GM21737 (cell line): ENCODE data around the gene GDI2.
"Not testable (repeated sequence)": the region's sequence is repeated elsewhere in the genome, so short reads cannot be mapped to it uniquely, and the experiment has no call there.

Experiments
- ATAC-seq: cut with Tn5 transposase; IDR thresholded peaks from one replicate; pipeline ENCODE4 v1.9.1; 2021; ENCODE audit warnings: mild to moderate bottlenecking, moderate library complexity; ENCODE audit not compliant: unreplicated experiment

GDI2 gene

DNA sequence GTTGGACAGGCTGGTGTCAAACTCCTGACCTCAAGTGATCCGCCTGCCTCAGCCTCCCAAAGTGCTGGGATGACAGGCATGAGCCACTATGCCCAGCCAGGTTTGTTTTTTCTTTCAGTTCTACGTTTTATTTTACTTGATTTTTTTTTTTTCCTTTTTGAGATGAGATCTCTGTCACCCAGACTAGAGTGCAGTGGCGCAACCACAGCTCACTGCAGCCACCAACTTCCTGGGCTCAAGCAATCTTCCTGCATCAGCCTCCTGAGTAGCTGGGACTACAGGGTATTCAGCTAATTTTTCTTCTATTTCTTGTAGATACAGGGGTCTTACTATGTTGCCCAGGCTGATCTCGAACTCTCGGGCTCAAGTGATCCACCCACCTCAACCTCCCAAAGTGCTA lies 24.3 kb downstream of the GDI2 start:
- no peak for ATAC-seq

DNA sequence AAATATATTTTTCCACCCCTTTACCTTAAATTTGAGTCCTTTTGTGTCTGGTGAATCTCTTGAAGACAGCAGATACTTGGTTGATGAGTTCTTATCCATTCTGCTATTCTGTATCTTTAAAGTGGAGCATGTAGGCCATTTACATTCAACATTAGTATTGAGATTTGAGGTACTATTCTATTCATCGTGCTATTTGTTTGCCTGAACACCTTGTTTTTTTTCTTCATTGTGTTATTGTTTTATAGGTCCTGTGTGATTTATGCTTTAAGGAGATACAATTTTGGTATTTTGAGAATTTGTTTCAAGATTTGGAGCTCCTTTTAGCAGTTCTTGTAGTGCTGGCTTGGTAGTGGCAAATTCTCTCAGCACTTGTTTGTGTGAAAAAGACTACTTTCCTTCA lies 29.9 kb downstream of the GDI2 start:
- ATAC-seq: no peak

DNA sequence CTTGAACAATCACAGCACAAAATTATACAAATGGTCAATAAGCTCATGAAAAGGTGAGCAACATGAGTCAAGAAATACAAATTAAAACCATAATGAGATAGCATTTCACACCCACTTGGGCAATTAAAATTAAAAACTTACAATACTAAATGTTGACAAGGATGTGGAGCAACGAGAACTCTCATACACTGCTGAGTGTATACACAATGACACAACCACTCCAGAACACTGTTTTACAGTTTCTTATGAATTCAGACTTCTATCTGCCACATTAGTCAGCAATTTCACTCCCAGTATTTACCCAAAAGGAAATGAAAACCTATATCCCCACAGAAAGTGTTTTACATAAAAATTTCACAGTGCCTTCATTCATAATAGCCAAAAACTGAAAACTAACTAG lies 31.1 kb downstream of the GDI2 start:
- ATAC-seq: no peak

DNA sequence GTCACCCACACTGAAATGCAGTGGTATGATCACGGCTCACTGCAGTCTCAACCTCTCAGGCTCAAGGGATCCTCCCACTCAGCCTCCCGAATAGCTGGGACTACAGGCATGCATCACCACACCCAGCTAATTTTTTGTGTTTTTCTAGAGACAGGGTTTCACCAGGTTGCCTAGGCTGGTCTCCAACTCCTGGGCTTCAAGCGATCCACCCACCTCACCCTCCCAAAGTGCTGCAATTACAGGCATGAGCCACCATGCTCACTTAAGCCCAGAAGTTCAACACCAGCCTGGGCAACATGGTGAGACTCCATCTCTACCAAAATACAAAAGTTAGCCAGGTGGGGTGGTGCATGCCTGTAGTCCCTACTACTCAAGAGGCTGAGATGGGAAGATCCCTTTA lies 33.5 kb downstream of the GDI2 start:
- no peak for ATAC-seq

DNA sequence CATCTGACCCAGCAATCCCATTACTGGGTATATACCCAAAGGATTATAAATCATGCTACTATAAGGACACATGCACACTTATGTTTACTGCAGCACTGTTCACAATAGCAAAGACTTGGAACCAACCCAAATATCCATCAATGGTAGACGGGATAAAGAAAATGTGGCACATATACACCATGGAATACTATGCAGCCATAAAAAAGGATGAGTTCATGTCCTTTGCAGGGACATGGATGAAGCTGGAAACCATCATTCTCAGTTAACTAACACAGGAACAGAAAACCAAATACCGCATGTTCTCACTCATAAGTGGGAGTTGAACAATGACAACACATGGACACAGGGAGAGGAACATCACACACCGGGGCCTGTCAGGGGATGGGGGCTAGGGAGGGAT lies 35.5 kb downstream of the GDI2 start:
- not testable (repeated sequence) for ATAC-seq

DNA sequence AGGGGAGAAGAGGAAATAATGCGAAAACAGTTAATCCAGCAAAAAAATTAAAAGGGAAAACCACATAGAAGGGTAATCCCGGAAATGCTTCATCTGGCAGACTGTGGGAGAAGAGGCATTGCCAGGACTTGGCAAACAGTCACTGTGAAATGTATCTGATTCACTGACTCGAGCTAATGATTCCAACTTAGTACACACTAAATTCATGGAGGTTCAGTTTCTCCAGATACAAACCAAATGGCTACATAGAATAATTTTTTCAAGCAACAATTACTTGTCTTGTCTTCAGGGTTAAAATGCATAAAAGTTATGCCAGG lies 36.4 kb downstream of the GDI2 start:
- no peak for ATAC-seq

DNA sequence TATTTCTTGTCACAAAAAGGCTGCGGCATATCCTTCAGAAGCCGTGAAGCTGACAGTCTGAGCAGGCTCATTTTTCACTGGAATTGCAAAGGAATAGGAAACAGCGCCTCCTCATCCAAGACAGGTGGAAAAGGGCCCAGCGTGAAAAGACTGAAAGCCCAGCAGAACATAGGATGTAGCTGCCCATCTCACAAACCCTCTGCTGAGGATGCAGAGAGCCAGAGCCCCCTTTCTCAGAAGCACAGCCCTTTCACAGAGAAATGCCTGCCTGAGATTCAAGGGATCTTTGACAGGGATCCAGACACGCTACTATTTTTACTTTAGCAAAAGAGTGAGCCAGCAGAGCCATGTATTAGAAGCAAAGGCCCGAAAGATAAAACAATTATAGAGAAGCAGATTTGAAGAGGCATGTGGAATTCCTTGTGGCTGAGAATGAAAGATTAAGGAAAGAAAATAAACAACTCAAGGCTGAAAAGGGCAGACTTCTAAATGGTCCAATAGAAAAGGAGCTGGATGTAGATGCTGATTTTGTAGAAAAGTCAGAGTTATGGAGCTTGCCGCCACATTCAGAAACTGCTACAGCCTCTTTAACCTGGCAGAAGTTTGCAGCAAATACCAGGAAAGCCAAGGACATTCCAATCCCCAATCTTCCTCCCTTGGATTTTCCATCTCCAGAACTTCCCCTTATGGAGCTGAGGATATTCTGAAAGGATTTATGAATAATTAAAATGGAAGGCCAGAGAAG lies 36.9 kb downstream of the GDI2 start:
- no peak for ATAC-seq

DNA sequence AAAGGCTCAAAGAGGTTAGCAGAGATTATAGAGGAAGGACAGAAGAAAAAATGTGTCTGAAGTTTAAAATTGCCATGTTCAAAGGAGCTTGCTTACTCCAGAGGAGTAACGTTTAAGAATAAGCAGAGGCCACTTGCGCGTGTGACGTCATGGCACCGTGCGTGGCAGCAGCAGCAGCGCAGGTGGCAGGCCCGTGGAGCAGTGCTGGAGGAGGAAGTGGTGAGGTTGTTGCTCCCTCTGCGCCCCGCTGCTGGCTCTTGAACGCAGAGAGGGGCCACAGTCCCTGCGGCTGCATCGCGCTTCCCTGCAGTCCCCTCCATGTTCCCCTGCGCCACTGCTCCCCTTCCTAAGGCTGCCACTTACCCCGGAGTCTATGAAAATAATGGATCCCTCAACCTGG lies 37.5 kb downstream of the GDI2 start:
- no peak for ATAC-seq

DNA sequence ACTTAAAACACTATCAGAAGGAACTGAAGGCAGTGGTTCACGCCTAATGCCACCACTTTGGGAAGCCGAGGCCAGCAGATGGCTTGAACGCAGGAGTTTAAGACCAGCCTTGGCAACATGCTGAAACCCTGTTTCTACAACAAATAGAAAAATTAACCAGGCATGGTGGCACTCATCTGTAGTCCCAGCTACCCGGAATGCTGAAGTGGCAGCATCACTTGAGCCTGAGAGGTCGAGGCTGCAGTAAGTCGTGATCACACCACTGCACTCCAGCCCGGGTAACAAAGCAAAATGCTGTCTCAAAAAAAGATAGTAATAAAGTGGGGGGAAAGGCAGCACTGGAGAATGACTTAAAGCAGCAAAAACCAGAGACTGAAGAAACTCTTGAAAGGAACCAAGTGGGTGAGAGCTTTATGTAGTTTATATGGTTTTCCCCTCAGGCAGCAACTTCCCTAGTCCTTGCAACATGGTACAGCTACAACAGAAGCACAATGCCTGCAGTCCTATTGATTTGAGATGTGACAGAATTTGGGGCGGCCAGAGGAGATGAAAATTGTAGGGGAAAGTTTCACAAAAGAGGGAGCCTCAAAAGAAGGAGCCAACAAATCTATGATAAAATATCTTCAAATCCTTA lies 38.1 kb downstream of the GDI2 start:
- no peak for ATAC-seq

DNA sequence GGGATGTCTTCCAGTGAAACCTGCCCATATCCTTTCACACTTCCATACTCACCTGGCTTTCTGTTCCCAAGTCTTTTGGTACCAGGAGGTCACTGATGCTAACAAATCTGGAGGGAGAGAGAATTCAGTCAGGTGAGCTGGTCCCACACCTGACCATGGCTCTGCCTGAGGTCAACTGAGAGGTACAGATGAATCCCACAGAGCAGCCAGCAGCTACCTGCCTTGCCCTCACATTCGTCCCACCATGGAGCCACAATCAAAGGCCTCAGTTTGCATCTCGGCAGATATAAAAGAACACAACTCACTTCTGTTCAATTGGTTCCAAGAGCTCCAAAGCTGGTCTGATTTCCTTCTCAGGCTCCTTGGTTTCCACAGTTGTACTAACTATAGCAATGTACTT lies 47.0 kb downstream of the GDI2 start:
- no peak for ATAC-seq

DNA sequence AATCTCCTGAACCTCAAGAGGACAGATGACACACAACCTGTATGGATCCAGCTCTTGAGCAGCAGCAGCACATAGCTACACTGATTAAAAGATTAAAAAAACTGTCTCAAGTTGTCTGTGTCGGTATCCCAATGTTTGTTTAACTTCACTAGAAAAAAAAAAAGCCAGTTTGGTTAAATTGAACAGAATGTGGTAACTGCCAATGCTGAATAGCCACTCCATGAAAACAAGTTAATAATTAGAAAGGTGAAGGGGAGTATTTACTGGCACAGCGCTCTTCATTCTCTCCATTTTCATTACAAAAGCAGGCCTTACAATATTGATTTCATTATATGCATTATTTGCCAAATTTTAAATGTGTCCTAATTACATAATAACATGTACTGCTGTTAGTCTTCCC lies 47.6 kb downstream of the GDI2 start:
- no peak for ATAC-seq

DNA sequence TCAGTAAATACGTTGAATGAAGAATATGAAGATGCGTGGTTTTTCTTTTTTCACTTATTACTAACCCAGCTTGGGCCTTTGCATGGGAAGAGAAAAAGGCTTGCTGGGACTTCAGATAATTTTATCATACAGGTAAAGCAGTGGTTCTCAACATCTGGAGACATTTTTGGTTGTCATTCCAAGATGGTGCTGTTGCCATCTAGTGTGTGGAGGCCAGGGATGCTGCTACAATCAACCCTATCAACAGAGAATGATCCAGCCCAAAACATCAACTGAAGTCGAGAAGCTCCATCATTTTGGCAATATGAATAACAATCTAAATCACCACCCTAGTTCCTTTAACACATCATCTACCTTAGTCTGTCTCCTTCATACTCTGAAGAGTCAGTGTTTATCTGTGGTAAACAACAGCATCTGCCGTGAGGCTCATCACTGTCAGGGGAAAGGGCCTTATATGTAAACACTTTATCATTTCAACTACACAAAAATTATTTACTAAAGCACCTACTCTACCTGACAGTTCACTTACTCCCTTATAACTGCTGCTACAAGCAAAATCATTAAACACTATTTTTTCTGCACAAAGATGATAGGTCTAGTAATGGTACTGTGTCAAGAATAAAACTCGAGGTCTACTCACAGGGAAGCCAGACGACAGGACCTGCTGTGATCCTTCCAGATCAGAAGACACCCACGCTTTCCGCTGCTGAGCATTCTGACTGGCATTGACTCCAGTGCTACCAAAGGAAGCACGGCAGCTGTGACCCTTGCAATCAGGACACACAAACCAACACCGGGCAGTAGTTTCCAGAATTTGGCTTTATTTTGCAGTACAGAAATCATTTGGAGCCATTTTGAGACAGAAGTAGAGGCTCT lies 48.6 kb downstream of the GDI2 start:
- no peak for ATAC-seq

DNA sequence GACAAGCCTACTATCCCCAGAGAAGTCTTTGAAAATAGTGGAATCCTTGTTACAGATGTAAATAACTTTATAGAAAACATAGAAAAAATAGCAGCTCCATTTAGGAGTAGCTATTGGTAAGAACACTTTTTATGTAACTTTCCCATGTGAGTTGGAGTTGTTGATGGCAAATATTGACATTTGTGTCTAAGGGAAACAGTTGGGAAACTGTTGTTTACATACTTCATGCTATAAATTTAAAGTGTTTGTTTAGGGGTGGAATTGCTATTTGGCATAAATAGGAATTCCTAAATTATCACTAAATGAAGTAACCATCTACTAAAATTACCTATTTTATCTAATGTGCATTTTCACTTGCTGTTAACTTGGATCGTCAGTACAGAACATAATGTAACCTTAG lies 50.7 kb downstream of the GDI2 start:
- no peak for ATAC-seq

DNA sequence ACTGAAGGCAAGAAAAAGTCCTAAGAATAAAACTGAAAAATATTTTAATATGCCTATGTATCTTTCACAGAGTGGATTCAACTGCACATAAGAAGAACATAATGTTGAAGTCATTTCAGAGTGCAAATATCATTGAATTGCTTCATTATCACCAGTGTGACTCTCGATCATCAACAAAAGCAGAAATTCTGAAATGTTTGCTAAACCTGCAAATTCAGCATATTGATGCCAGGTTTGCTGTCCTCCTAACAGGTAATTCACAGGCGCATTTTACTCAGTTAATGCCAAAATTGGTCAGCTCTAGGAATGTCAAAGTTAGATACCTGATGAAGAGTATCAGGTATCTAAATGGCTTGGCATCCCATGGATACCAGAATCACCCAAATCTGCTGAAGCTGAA lies 52.0 kb downstream of the GDI2 start:
- no peak for ATAC-seq

DNA sequence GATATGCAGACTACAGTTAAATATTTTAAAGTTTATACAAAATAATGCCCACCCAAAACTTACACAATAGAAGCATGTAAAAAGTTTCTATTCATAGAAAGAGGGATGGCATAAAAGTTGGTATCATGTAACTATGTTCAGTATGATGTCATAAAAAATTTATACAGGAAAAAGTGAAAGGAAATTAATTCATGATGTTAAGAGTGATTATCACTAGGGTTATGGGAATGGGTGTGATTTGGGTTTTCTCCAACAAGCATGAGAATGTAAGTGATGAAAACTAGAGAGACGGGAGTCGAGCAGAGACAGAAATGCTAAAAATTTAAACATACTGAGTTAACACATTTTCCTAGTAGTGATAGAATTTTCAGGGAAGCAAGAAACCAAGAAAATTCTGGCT lies 52.7 kb downstream of the GDI2 start:
- no peak for ATAC-seq

DNA sequence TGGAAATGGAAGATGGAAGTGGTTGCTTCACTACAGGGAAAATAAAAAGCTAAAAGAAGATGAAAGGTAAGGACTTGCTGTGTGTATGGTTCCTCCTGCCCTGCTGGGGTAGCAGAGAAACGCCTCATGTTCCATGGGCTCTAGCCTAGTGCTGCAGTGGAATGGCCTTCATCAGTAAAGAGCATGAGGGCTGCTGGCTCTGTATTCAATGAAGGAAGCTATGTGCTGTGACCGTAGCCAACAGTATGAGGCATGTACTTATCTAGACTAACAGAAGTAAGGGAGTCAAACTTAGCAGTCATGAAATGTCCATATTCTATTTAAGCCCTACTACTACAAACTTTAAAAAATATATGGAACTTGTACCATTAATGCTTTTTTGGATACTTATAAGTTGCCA lies 54.3 kb downstream of the GDI2 start:
- ATAC-seq: no peak

DNA sequence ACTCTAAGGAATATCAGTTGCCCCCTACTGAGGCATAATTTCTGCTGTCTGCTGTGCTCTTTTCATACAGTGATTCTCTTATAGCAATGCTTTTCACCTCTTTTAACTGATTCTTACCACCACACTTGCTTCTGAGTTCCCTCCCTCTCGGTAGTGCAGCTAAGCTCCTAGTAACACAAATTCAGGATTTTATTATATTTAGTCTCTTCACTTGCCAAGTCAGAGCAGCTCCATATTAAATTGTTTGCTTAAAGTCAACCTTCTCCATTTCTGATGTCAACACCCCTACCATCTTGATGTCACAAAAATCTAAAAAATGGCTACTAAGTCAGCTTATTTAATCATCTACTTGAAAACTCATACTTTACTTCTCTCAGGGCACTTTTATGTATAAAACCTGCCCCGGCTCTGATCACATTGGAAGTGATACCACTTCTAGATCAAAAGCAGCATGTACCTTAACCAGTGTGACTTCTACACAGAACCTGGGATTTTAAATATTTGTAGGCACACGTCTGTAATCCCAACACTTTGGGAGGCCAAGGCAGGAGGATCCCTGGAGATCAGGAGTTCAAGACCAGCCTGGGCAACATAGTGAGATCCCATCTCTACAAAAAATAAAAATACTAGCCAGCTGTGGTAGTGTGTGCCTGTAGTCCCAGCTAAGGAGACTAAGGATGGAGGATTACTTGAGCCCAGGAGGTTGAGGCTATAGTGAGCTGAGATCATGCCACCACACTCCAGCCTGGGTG lies 55.3 kb downstream of the GDI2 start:
- ATAC-seq: no peak

DNA sequence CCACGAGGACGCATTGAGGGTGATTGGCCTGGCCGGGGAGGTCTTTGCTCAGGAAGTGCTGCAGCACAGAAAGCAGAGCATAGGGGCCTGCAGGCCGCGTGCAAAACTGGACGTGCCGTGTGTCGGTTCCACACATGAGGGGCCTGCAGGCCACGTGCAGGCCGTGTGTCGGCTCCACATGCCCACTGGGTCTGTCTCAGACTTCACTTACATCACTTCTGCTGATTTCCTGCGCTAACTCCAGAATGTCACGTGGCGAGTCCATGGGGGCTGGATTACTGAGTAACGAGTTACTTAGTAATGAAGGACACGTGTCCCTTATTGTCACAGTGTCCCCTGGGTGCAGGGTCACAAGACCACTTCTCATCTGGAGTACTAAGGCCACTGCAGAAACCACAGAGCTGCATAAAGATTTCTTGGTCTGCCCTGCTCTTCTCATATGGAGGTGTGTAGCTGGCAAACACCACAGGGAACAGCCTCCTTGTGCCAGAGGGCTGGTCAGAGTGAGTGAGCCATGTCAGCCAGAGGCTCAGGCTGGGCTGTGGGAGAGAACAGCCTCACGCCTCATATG lies 60.8 kb downstream of the GDI2 start:
- ATAC-seq: no peak

DNA sequence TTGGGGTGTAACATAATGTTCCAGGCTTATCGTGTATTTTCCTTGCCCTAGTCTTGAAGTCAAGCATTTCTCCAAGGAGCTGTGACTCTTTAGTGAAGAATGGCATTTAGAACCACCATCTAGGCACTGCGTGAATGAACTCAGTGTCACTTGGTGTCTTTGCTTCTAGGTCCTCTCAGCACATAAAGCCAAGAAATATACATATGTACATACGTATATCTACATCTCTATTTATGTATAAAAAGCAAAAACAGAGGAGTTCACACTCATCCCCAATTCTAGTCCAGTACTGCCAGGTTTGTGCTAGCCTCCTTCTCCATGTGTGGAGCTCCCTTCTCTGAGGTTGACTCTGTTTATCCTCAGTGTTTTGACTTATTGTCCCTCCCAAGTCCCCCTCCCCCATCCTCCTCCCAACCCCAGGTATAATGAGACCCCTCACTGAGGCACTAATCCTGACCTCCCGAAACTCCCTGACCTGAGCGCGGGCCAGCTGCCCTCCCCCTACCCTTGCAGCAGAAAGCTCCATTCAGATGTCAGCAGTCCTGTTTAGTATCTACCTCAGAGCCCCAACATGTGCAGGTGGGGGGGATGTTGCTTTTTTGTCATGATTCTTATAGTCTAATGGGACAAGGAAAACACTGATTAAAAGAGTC lies 61.5 kb downstream of the GDI2 start:
- ATAC-seq: no peak

DNA sequence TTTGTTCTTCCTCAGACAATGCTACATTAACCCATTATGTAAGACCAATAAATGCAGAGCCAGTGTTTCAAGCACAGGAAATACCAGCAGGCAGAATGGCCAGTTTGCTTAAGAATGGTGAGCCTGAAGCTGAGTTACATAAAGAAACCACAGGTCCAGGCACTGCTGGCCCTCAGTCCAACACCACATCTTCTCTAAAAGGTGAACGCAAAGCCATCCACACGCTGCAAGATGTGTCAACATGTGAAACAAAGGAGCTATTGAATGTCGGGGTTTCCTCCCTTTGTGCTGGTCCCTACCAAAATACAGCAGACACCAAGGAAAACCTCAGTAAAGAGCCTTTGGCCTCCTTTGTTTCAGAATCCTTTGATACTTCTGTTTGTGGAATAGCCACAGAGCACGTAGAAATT lies 64.8 kb downstream of the GDI2 start:
- ATAC-seq: no peak

DNA sequence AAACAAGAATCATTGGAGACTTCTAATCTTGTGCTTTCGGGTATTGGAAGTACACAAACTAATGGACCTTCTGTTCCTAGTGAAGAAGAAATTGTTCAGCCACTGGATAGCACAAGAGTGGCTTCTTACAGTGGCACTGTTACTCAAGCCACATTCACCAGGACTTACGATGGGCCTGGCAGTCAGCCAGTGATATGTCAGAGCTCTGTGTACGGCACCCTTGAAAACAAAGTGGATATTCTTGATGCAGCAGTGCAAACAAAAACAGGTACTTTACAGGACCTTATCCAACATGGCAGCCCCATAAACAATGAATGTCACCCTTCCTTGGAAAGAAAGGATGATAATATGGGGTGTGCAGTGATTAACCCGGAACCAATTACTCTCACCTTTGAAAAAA lies 67.0 kb downstream of the GDI2 start:
- ATAC-seq: no peak
